Measurements from ENCODE around the gene CHADL.
A peak's percentile ranks its signal among the peaks of the same experiment; 100 is the strongest.

GRCh38 chr22:41286639-41287091 lies 45.9 kb upstream of the CHADL start:
- TF ChIP-seq POLR2AphosphoS5 (IDR thresholded peaks at IDR 0.05; ENCODE audit: borderline replicate concordance, low read depth, low read length) (no peak; the same call in 1 of the 2 replicates), EZH2 (IDR thresholded peaks at IDR 0.05) (no peak), FOXP2 (optimal IDR thresholded peaks at IDR 0.05; ENCODE audit: control extremely low read depth, extremely low read length, insufficient read depth) (peak; percentile 4)

Data from SK-N-MC (cell line).